Nephron progenitor cell (in vitro differentiated cells): Measurements from ENCODE around the gene RBMS1.

Experiments
- DNase-seq: peaks from one replicate; pipeline ENCODE4 v3.0.0; 2021
- H3K27ac Mint-ChIP-seq: 2 replicates; pipeline ENCODE4 v1.8.0; 2021; ENCODE audit warnings: mild to moderate bottlenecking, moderate library complexity, mixed read lengths
- H3K27me3 Mint-ChIP-seq: 2 replicates; pipeline ENCODE4 v1.8.0; 2021; ENCODE audit warnings: mild to moderate bottlenecking, low read depth, mixed read lengths; ENCODE audit not compliant: poor library complexity
- H3K36me3 Mint-ChIP-seq: 2 replicates; pipeline ENCODE4 v1.8.0; 2021; ENCODE audit warnings: low read depth, mixed read lengths
- H3K4me1 Mint-ChIP-seq: 2 replicates; pipeline ENCODE4 v1.8.0; 2021; ENCODE audit warnings: mixed read lengths
- H3K4me3 Mint-ChIP-seq: 2 replicates; pipeline ENCODE4 v1.8.0; 2021; ENCODE audit warnings: mild to moderate bottlenecking, moderate library complexity, mixed read lengths
- H3K9me3 Mint-ChIP-seq: 2 replicates; pipeline ENCODE4 v1.8.0; 2021; ENCODE audit warnings: mild to moderate bottlenecking, moderate library complexity, mixed read lengths
- CTCF ChIP-seq: fragments of 200-600 bp; sonication (generic); IDR thresholded peaks from 2 replicates; pipeline ENCODE4 v1.5.0; 2021; ENCODE audit warnings: antibody characterized with exemption

Gene RBMS1

DNA sequence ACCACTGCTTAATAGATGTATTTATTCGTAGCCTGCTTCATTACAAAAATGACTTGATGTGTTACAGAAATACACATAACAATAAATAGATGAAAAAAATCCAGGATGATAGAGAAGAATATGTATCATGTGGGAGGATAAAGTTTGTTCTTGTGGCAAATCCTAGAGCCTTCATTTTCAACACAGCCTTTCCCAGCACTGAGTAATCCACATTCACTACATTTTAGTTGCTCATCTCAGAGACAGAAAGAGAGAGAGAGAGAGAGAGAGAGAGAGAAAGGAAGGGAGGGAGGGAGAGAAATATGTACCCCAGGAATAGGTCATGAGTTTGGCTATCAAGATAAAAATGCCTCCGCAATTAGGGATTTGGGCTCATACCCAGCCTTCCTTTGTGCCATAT is 144.3 kb downstream of the RBMS1 start:
- Mint-ChIP-seq H3K4me1 (peaks cover 4% of the 10 kb centered on the region), H3K27me3 (no peaks in the 10 kb centered on the region), H3K9me3 (no peaks in the 10 kb centered on the region), H3K36me3 (peaks cover 9% of the 10 kb centered on the region), H3K4me3 (no peak overlapping the region), H3K27ac (no peak overlapping the region)
- no peak for TF ChIP-seq CTCF
- no peak for DNase-seq

DNA sequence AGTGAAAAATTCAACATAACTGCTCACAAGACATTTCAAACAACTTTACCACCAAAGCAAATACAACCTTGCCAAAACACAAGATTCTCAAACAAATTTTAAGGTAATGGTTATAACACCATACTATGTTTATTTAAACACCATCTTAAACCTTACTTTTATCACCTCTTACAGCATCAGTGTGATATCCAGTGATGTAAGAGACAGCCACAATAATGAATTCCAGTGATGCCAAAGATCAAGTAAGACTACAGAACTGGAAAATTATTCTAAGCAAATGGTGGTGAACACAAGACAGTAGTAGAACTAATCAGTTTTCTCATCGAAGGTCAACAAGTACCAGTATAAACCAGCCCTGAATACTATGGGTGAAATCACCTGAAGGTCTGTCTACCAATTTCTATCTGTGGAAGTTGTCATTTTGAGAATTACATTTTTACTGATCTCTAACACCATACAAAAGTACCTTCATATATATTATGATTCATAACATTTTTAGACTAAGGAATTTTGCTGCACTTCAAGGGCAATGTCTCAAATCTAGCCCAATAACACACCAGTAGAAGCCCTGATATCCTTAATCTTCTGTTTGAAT is 146.2 kb downstream of the RBMS1 start:
- Mint-ChIP-seq H3K27ac (no peak overlapping the region), H3K36me3 (peaks cover 13% of the 10 kb centered on the region), H3K27me3 (no peaks in the 10 kb centered on the region), H3K4me1 (peaks cover 11% of the 10 kb centered on the region), H3K4me3 (no peak overlapping the region), H3K9me3 (no peaks in the 10 kb centered on the region)
- no peak for DNase-seq
- no peak for TF ChIP-seq CTCF

- H3K27me3 Mint-ChIP-seq = no peaks in the 10 kb centered on the region
- H3K27ac Mint-ChIP-seq = no peak overlapping the region
- no peak overlapping the region for H3K4me3 Mint-ChIP-seq
- peaks cover 9% of the 10 kb centered on the region for H3K36me3 Mint-ChIP-seq
- no peak for DNase-seq
- no peak for TF ChIP-seq CTCF
- peaks cover 22% of the 10 kb centered on the region for H3K4me1 Mint-ChIP-seq
- no peaks in the 10 kb centered on the region for H3K9me3 Mint-ChIP-seq
These were observed 148.4 kb downstream of the RBMS1 start for GRCh38 chr2:160345071-160345764.

- DNase-seq = no peak
- Mint-ChIP-seq H3K27me3 (no peaks in the 10 kb centered on the region), H3K9me3 (no peaks in the 10 kb centered on the region), H3K36me3 (peaks cover 4% of the 10 kb centered on the region), H3K27ac (no peak overlapping the region), H3K4me1 (peaks cover 34% of the 10 kb centered on the region), H3K4me3 (no peak overlapping the region)
- no peak for TF ChIP-seq CTCF
These were observed 150.2 kb downstream of the RBMS1 start for GRCh38 chr2:160343404-160343803.

- H3K9me3 Mint-ChIP-seq = no peaks in the 10 kb centered on the region
- H3K27me3 Mint-ChIP-seq = no peaks in the 10 kb centered on the region
- H3K36me3 Mint-ChIP-seq = peaks cover 4% of the 10 kb centered on the region
- no peak for TF ChIP-seq CTCF
- DNase-seq = no peak
- H3K4me1 Mint-ChIP-seq = peaks cover 47% of the 10 kb centered on the region
- no peak overlapping the region for H3K27ac Mint-ChIP-seq
- no peak overlapping the region for H3K4me3 Mint-ChIP-seq
These were observed 153.9 kb downstream of the RBMS1 start for GRCh38 chr2:160339726-160340125.
